HepG2 (cell line): ENCODE results near the gene AUH. TPM values are rescaled to one million over a fixed set of nuclear protein-coding genes. Genes with fewer than 3 reads are reported as not detected.

ENCODE experiments used
- FOXA1 ChIP-seq, 2 experiments: fragments of 450-650 bp in 1 of 2; sonication (generic) in 1 of 2; formaldehyde crosslinking in 1 of 2; IDR thresholded peaks; 2 replicates each; pipeline versions ENCODE4 v1.4.0 to v1.6.1; 2016 to 2020; ENCODE audit warnings: missing genetic modification reagents in 1 of 2
- GMEB1 ChIP-seq: sonication (generic); formaldehyde crosslinking; IDR thresholded peaks from 2 replicates; pipeline ENCODE4 v1.5.1; 2020; ENCODE audit warnings: missing genetic modification reagents, mild to moderate bottlenecking, borderline replicate concordance
- MED8 ChIP-seq: sonication (generic); formaldehyde crosslinking; IDR thresholded peaks from 2 replicates; pipeline ENCODE4 v1.8.1; 2023; ENCODE audit warnings: mild to moderate bottlenecking, missing genetic modification reagents; ENCODE audit not compliant: insufficient replicate concordance
- MLXIP ChIP-seq: sonication (generic); formaldehyde crosslinking; IDR thresholded peaks from 2 replicates; pipeline ENCODE4 v1.9.0; 2021; ENCODE audit warnings: missing genetic modification reagents, borderline replicate concordance
- RFXANK ChIP-seq: IDR thresholded peaks from 2 replicates; pipeline ENCODE4 v1.6.1; 2016
- TSC22D2 ChIP-seq: sonication (generic); formaldehyde crosslinking; IDR thresholded peaks from 2 replicates; pipeline ENCODE4 v1.5.1; 2020; ENCODE audit warnings: missing genetic modification reagents, mild to moderate bottlenecking, borderline replicate concordance
- ZBTB4 ChIP-seq: sonication (generic); formaldehyde crosslinking; IDR thresholded peaks from 2 replicates; pipeline ENCODE4 v1.4.0; 2020; ENCODE audit warnings: missing genetic modification reagents, mild to moderate bottlenecking, borderline replicate concordance
- ZNF24 ChIP-seq: fragments of 450-650 bp; IDR thresholded peaks from 2 replicates; pipeline ENCODE4 v1.6.1; 2017; ENCODE audit warnings: antibody characterized with exemption, mild to moderate bottlenecking
- ZNF609 ChIP-seq: sonication (generic); formaldehyde crosslinking; IDR thresholded peaks from 2 replicates; pipeline ENCODE4 v1.4.0; 2020; ENCODE audit warnings: mild to moderate bottlenecking, missing genetic modification reagents, borderline replicate concordance
- ZNF629 ChIP-seq: sonication (generic); formaldehyde crosslinking; conservative IDR thresholded peaks from 2 replicates; pipeline ENCODE4 v1.5.0; 2020; ENCODE audit warnings: missing genetic modification reagents
- polyA plus RNA-seq, 8 experiments: library from polyadenylated mRNA; depleted of rRNA in 3 of 8; stranded (reverse) in 7 of 8; unstranded in 1 of 8; fragments of >200 nt; fragmentation: Illumina TruSeq in 4 of 8; extraction: Trizol in 4 of 8; gene quantifications; 2 replicates each; pipeline versions ENCODE4 v1.2.1 to v1.2.3, GENCODE V29; 2011 to 2016; ENCODE audit warnings: low read depth in 4 of 8, missing spikeins in 1 of 8, mixed read lengths in 1 of 8; ENCODE audit not compliant: insufficient read depth in 1 of 8
- total RNA-seq, 5 experiments: library from RNA; depleted of rRNA; stranded (reverse); fragments of >200 nt; fragmentation: Illumina TruSeq; extraction: Trizol; gene quantifications; 2 replicates each; pipeline ENCODE4 v1.2.3, GENCODE V29; 2016; ENCODE audit warnings: low read depth in 1 of 5

Gene AUH
- total and polyA plus RNA-seq, 2 of the 13 experiments (the other 11 are each of a cell fraction or from before 2014, with no cell fraction given), result 25.8 to 31.9 TPM

GRCh38 chr9:91197232-91198181, 164.2 kb downstream of the AUH start (continued):
- TF ChIP-seq ZBTB4 (CRISPR knock-in tag) (peak; percentile 82; the same call in 1 of the 2 replicates), ZNF24 (peak; percentile 70), GMEB1 (no peak; the same call in 1 of the 2 replicates), FOXA1 (IDR thresholded peaks at IDR 0.05) (peak; percentile 78), FOXA1 (CRISPR knock-in tag; IDR thresholded peaks at IDR 0.05) (peak; percentile 99), ZNF629 (CRISPR knock-in tag) (0 out of 2 replicates have a peak, but pooled peaks have one; percentile 16), ZNF609 (CRISPR knock-in tag) (peak; percentile 88; the same call in 1 of the 2 replicates), RFXANK (CRISPR knock-in tag) (no peak), MED8 (peak; percentile 99), TSC22D2 (no peak; the same call in 1 of the 2 replicates), MLXIP (CRISPR knock-in tag) (peak; percentile 96)
